Smooth muscle cell (in vitro differentiated cells): Measurements from ENCODE around the gene FGF18. TPM values are rescaled to one million over a fixed set of nuclear protein-coding genes. Genes with fewer than 3 reads are reported as not detected.

Experiments used
- DNase-seq: peaks from one replicate; lab custom pipeline; 2025; ENCODE audit not compliant: unreplicated experiment; lab: John Stamatoyannopoulos, UW
- H2AFZ ChIP-seq: fragments of 200-600 bp; sonication (generic); 2 replicates; pipeline ENCODE4 v1.6.0; 2016; ENCODE audit warnings: antibody characterized with exemption, low read depth, mild to moderate bottlenecking
- H3F3A ChIP-seq: fragments of 200-600 bp; sonication (generic); 2 replicates; pipeline ENCODE4 v1.6.0; 2017; ENCODE audit warnings: antibody characterized with exemption, low read depth
- H3K27ac ChIP-seq: fragments of 200-600 bp; sonication (generic); 2 replicates; pipeline ENCODE4 v1.5.1; 2016; ENCODE audit warnings: low read depth, mild to moderate bottlenecking
- H3K27me3 ChIP-seq: fragments of 200-600 bp; sonication (generic); 2 replicates; pipeline ENCODE4 v1.6.1; 2016; ENCODE audit warnings: low read depth, mild to moderate bottlenecking
- H3K36me3 ChIP-seq: fragments of 200-600 bp; sonication (generic); 2 replicates; pipeline ENCODE4 v1.5.1; 2016; ENCODE audit warnings: low read depth
- H3K4me1 ChIP-seq: fragments of 200-600 bp; sonication (generic); 2 replicates; pipeline ENCODE4 v1.5.1; 2016; ENCODE audit warnings: low read depth
- H3K4me2 ChIP-seq: fragments of 200-600 bp; sonication (generic); 2 replicates; pipeline ENCODE4 v1.6.0; 2016; ENCODE audit warnings: mild to moderate bottlenecking
- H3K4me3 ChIP-seq: fragments of 200-600 bp; sonication (generic); 2 replicates; pipeline ENCODE4 v1.5.1; 2016; ENCODE audit warnings: mild to moderate bottlenecking
- H3K79me2 ChIP-seq: fragments of 200-600 bp; sonication (generic); 2 replicates; pipeline ENCODE4 v1.6.0; 2016; ENCODE audit warnings: low read depth, mild to moderate bottlenecking
- H3K9ac ChIP-seq: fragments of 200-600 bp; sonication (generic); 2 replicates; pipeline ENCODE4 v1.6.0; 2016; ENCODE audit warnings: low read depth
- H3K9me3 ChIP-seq: fragments of 200-600 bp; sonication (generic); replicated peaks from 2 replicates; pipeline ENCODE4 v1.5.1; 2016; ENCODE audit warnings: low read depth
- H4K20me1 ChIP-seq: fragments of 200-600 bp; sonication (generic); 2 replicates; pipeline ENCODE4 v1.6.0; 2016; ENCODE audit warnings: low read depth
- CTCF ChIP-seq: fragments of 200-600 bp; sonication (generic); IDR thresholded peaks from 2 replicates; pipeline ENCODE4 v1.5.1; 2017; ENCODE audit warnings: borderline replicate concordance, mild to moderate bottlenecking, antibody characterized with exemption; ENCODE audit not compliant: insufficient read depth, poor library complexity, severe bottlenecking
- WGBS: methylation state at CpG from one replicate; pipeline ENCODE4 v1.1.7; 2016; ENCODE audit warnings: low lambda C conversion rate; 5-methylcytosine and 5-hydroxymethylcytosine counted together
- polyA plus RNA-seq: library from polyadenylated mRNA; unstranded; fragments of >200 nt; fragmentation: Nextera tagmentation; extraction: Ambion mirVana; gene quantifications from 2 replicates; pipeline ENCODE4 v1.2.1, GENCODE V29; 2016
- total RNA-seq: library from RNA; depleted of rRNA; stranded (reverse); fragments of >200 nt; gene quantifications from 2 replicates; pipeline ENCODE4 v1.2.3, GENCODE V29; 2014

FGF18 gene
- total and polyA plus RNA-seq, 2 experiments from 2014 or later: 0.21 TPM; not detected in 1

- no peak overlapping the region for H3K9ac ChIP-seq
- no peak for TF ChIP-seq CTCF
- no peaks in the 10 kb centered on the region for H3K27me3 ChIP-seq
- H3K4me3 ChIP-seq: no peak overlapping the region
- H3K4me2 ChIP-seq: no peak overlapping the region
- no peaks in the 10 kb centered on the region for H3K4me1 ChIP-seq
- no peak overlapping the region for H2AFZ ChIP-seq
- 90% methylated on average over 7 of the region's 7 CpGs for WGBS
- no peaks in the 10 kb centered on the region for H3K9me3 ChIP-seq
- H4K20me1 ChIP-seq: no peaks in the 10 kb centered on the region
- H3K36me3 ChIP-seq: no peaks in the 10 kb centered on the region
- H3K79me2 ChIP-seq: no peaks in the 10 kb centered on the region
- no peak for DNase-seq
- no peak overlapping the region for H3K27ac ChIP-seq
- no peaks in the 10 kb centered on the region for H3F3A ChIP-seq
These were observed 11.9 kb downstream of the FGF18 start for GRCh38 chr5:171431251-171431777.

DNA sequence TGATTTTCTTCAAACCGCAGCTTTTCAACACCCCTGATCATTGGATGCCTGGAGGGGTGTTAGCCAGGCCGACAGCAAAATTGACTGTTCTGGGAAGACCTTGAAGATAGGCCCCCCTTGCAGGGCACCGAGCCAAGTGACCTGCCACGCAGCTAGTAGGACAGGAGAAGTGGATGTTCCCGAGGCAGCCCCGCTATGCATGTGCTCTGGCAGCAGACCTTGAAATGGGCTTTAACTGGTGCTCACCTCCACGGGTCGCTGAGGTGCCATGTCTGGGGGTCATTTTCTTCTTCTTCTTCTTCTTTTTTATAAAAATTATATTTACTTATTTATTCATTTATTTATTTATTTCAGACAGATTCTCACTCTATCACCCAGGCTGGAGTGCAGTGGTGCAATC lies 12.6 kb downstream of the FGF18 start:
- H3K36me3 ChIP-seq: no peaks in the 10 kb centered on the region
- H3K4me3 ChIP-seq: no peak overlapping the region
- WGBS: 86% methylated on average over 8 of the region's 8 CpGs
- H3K79me2 ChIP-seq: no peaks in the 10 kb centered on the region
- TF ChIP-seq CTCF: no peak
- H3K4me2 ChIP-seq: no peak overlapping the region
- H3K27me3 ChIP-seq: no peaks in the 10 kb centered on the region
- H3K9me3 ChIP-seq: no peaks in the 10 kb centered on the region
- no peak overlapping the region for H3K27ac ChIP-seq
- no peak overlapping the region for H2AFZ ChIP-seq
- no peaks in the 10 kb centered on the region for H3F3A ChIP-seq
- H3K9ac ChIP-seq: no peak overlapping the region
- H4K20me1 ChIP-seq: no peaks in the 10 kb centered on the region
- DNase-seq: no peak
- no peaks in the 10 kb centered on the region for H3K4me1 ChIP-seq

GRCh38 chr5:171432583-171433351 lies 13.3 kb downstream of the FGF18 start:
- WGBS: 94% methylated on average over 16 of the region's 16 CpGs
- no peak for TF ChIP-seq CTCF
- no peak overlapping the region for H2AFZ ChIP-seq

DNA sequence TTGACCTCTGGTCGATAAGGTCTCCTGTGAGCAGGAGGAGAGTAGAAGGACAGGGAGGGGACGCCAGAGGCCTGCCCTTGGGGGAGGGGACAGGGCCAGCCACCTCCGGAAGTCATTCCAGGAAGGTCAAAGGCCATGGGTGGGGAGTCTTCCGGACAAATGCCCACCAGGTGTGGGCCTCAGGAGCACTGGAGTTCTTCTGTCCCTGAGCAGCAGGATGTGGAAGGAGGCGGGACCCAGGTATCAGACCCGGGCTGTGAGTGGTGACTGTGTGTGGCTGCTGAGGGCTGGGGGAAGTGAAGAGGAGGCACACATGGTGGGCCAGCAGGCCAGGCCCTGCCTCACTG lies 13.9 kb downstream of the FGF18 start:
- Histone ChIP-seq H2AFZ (no peak overlapping the region), H3K36me3 (no peaks in the 10 kb centered on the region), H3K9ac (no peak overlapping the region), H3K4me1 (no peaks in the 10 kb centered on the region), H3K4me2 (no peak overlapping the region), H3K79me2 (no peaks in the 10 kb centered on the region), H3K27me3 (no peaks in the 10 kb centered on the region), H3K9me3 (no peaks in the 10 kb centered on the region), H4K20me1 (no peaks in the 10 kb centered on the region), H3K4me3 (no peak overlapping the region), H3K27ac (no peak overlapping the region), H3F3A (no peaks in the 10 kb centered on the region)
- TF ChIP-seq CTCF: no peak
- WGBS: 78% methylated on average over 6 of the region's 6 CpGs
- DNase-seq: no peak

More at GRCh38 chr5:171432583-171433351, 13.3 kb downstream of the FGF18 start:
- H3K9me3 ChIP-seq: no peaks in the 10 kb centered on the region
- H4K20me1 ChIP-seq: no peaks in the 10 kb centered on the region
- no peaks in the 10 kb centered on the region for H3K4me1 ChIP-seq
- H3K9ac ChIP-seq: no peak overlapping the region
- no peak overlapping the region for H3K4me2 ChIP-seq
- H3K79me2 ChIP-seq: no peaks in the 10 kb centered on the region
- no peak overlapping the region for H3K27ac ChIP-seq
- H3K27me3 ChIP-seq: no peaks in the 10 kb centered on the region
- DNase-seq: no peak
- no peaks in the 10 kb centered on the region for H3F3A ChIP-seq
- no peak overlapping the region for H3K4me3 ChIP-seq
- no peaks in the 10 kb centered on the region for H3K36me3 ChIP-seq
